Bronchial epithelial cell (primary cell): ENCODE data around the gene TNRC6A. TPM values are rescaled to one million over a fixed set of nuclear protein-coding genes. Genes with fewer than 3 reads are reported as not detected.
A peak's percentile ranks its signal among the peaks of the same experiment; 100 is the strongest.

ENCODE experiments used
- DNase-seq: peaks from one replicate; pipeline ENCODE4 v3.0.0-alpha.2; 2010; ENCODE audit warnings: low read depth
- FAIRE-seq: peaks from 2 replicates; lab custom pipeline; 2011; peaks lifted over from hg19 to GRCh38; lab: Jason Lieb, UNC
- H3K27me3 ChIP-seq: 2 replicates; pipeline ENCODE4 v1.5.1; 2011; ENCODE audit warnings: low read length; ENCODE audit not compliant: control insufficient read depth, insufficient read depth
- H3K36me3 ChIP-seq: 2 replicates; pipeline ENCODE4 v1.5.1; 2011; ENCODE audit warnings: low read length; ENCODE audit not compliant: control insufficient read depth, insufficient read depth
- H3K4me3 ChIP-seq: 2 replicates; pipeline ENCODE4 v1.5.1; 2011; ENCODE audit warnings: mild to moderate bottlenecking, low read depth, low read length, control low read depth
- CTCF ChIP-seq: IDR thresholded peaks from 2 replicates; pipeline ENCODE4 v1.5.1; 2011; ENCODE audit warnings: mild to moderate bottlenecking, moderate library complexity, low read length, control low read depth, inconsistent platforms; ENCODE audit not compliant: insufficient read depth, severe bottlenecking
- total RNA-seq: library from RNA; depleted of rRNA; stranded (reverse); fragments of >200 nt; gene quantifications from 2 replicates; pipeline ENCODE4 v1.2.1, GENCODE V29; 2014

The TNRC6A gene
- total RNA-seq, 1 donor from 2014 or later: 14.2 TPM

- Histone ChIP-seq H3K4me3 (no peak overlapping the region), H3K36me3 (peaks cover 12% of the 10 kb centered on the region), H3K27me3 (no peaks in the 10 kb centered on the region)
- TF ChIP-seq CTCF: no peak
- no peak for FAIRE-seq
- DNase-seq: no peak
Observed at GRCh38 chr16:24826817-24827566, 97.5 kb downstream of the TNRC6A start.

GRCh38 chr16:24829153-24829552, 99.7 kb downstream of the TNRC6A start:
- TF ChIP-seq CTCF: no peak
- H3K36me3 ChIP-seq: peaks cover 2% of the 10 kb centered on the region
- no peak overlapping the region for H3K4me3 ChIP-seq
- H3K27me3 ChIP-seq: no peaks in the 10 kb centered on the region
- FAIRE-seq (no peak), DNase-seq (no peak)

- H3K36me3 ChIP-seq: no peaks in the 10 kb centered on the region
- TF ChIP-seq CTCF: no peak
- no peak for DNase-seq
- FAIRE-seq: no peak
- H3K4me3 ChIP-seq: no peak overlapping the region
- no peaks in the 10 kb centered on the region for H3K27me3 ChIP-seq
Observed at GRCh38 chr16:24833352-24833751, 103.9 kb downstream of the TNRC6A start.

- DNase-seq: peak; percentile 44
- no peak for FAIRE-seq
- H3K4me3 ChIP-seq: no peak overlapping the region
- peak; percentile 78 for TF ChIP-seq CTCF
- H3K27me3 ChIP-seq: no peaks in the 10 kb centered on the region
- H3K36me3 ChIP-seq: no peaks in the 10 kb centered on the region
Observed at GRCh38 chr16:24834459-24835335, 105.2 kb downstream of the TNRC6A start.

- Histone ChIP-seq H3K4me3 (no peak overlapping the region), H3K27me3 (no peaks in the 10 kb centered on the region), H3K36me3 (no peaks in the 10 kb centered on the region)
- FAIRE-seq (no peak), DNase-seq (no peak)
- no peak for TF ChIP-seq CTCF
Observed at GRCh38 chr16:24836836-24837235, 107.4 kb downstream of the TNRC6A start.
